ENCODE data around the gene NBEAL1.
"Not testable (repeated sequence)": the region's sequence is repeated elsewhere in the genome, so short reads cannot be mapped to it uniquely, and the experiment has no call there.

Gene NBEAL1

GRCh38 chr2:203115201-203115700 lies 100.6 kb downstream of the NBEAL1 start:
- not testable (repeated sequence) for DNase-seq (ENCODE audit: low read depth)

GRCh38 chr2:203122317-203122986 lies 107.8 kb downstream of the NBEAL1 start:
- no peak for DNase-seq (ENCODE audit: low read depth)

- DNase-seq (ENCODE audit: low read depth), result no peak
Observed at GRCh38 chr2:203126996-203127395, 112.3 kb downstream of the NBEAL1 start.

- no peak for DNase-seq (ENCODE audit: low read depth)
Observed at GRCh38 chr2:203135105-203135504, 120.4 kb downstream of the NBEAL1 start.

GRCh38 chr2:203143391-203143790 lies 128.7 kb downstream of the NBEAL1 start:
- no peak for DNase-seq (ENCODE audit: low read depth)

GRCh38 chr2:203149194-203149593 lies 134.5 kb downstream of the NBEAL1 start:
- DNase-seq (ENCODE audit: low read depth), result no peak

- no peak for DNase-seq (ENCODE audit: low read depth)
Observed at GRCh38 chr2:203155406-203155805, 140.7 kb downstream of the NBEAL1 start.

- not testable (repeated sequence) for DNase-seq (ENCODE audit: low read depth)
Observed at GRCh38 chr2:203162722-203163121, 148.0 kb downstream of the NBEAL1 start.

GRCh38 chr2:203164311-203164935 lies 149.7 kb downstream of the NBEAL1 start:
- no peak for DNase-seq (ENCODE audit: low read depth)

GRCh38 chr2:203167751-203168150 lies 153.1 kb downstream of the NBEAL1 start:
- no peak for DNase-seq (ENCODE audit: low read depth)

- DNase-seq (ENCODE audit: low read depth), result no peak
Observed at GRCh38 chr2:203170502-203170901, 155.8 kb downstream of the NBEAL1 start.

- no peak for DNase-seq (ENCODE audit: low read depth)
Observed at GRCh38 chr2:203175371-203175770, 160.7 kb downstream of the NBEAL1 start.

GRCh38 chr2:203177361-203177760 lies 162.7 kb downstream of the NBEAL1 start:
- no peak for DNase-seq (ENCODE audit: low read depth)

GRCh38 chr2:203185864-203186263 lies 171.2 kb downstream of the NBEAL1 start:
- DNase-seq (ENCODE audit: low read depth), result peak; percentile 41

GRCh38 chr2:203190547-203190946 lies 175.9 kb downstream of the NBEAL1 start:
- not testable (repeated sequence) for DNase-seq (ENCODE audit: low read depth)

GRCh38 chr2:203191026-203191425 lies 176.4 kb downstream of the NBEAL1 start:
- not testable (repeated sequence) for DNase-seq (ENCODE audit: low read depth)

- no peak for DNase-seq (ENCODE audit: low read depth)
Observed at GRCh38 chr2:203191961-203192360, 177.3 kb downstream of the NBEAL1 start.

GRCh38 chr2:203195331-203196036 lies 180.8 kb downstream of the NBEAL1 start:
- no peak for DNase-seq (ENCODE audit: low read depth)

GRCh38 chr2:203200866-203201265 lies 186.2 kb downstream of the NBEAL1 start:
- no peak for DNase-seq (ENCODE audit: low read depth)

- DNase-seq (ENCODE audit: low read depth), result no peak
Observed at GRCh38 chr2:203201426-203201825, 186.8 kb downstream of the NBEAL1 start.

GRCh38 chr2:203209538-203209937 lies 194.9 kb downstream of the NBEAL1 start:
- no peak for DNase-seq (ENCODE audit: low read depth)

- DNase-seq (ENCODE audit: low read depth), result no peak
Observed at GRCh38 chr2:203225423-203226039, 210.9 kb downstream of the NBEAL1 start.
